CD8-positive, alpha-beta memory T cell (primary cell): ENCODE measurements around the gene MC5R. TPM values are rescaled to one million over a fixed set of nuclear protein-coding genes. Genes with fewer than 3 reads are reported as not detected.
A peak's percentile ranks its signal among the peaks of the same experiment; 100 is the strongest.

Source experiments
- CTCF ChIA-PET: fragments of 350-600 bp; sonication (Branson Sonifier 250); formaldehyde crosslinking; loops from one replicate; lab custom pipeline; 2021; ENCODE audit warnings: antibody characterized with exemption; lab: Charles Lee
- POLR2A ChIA-PET: fragments of 350-600 bp; sonication (Branson Sonifier 250); formaldehyde crosslinking; loops from one replicate; lab custom pipeline; 2021; ENCODE audit warnings: antibody characterized with exemption; lab: Charles Lee
- DNase-seq, 5 donors: peaks; one replicate each; pipeline versions ENCODE4 v3.0.0 to v3.0.0-alpha.2; 2020 to 2022; ENCODE audit warnings: mixed read lengths in 1 of 5
- H3K27ac ChIP-seq: one replicate; pipeline ENCODE4 v1.7.0; 2013; ENCODE audit warnings: low read depth, mild to moderate bottlenecking, low read length, moderate library complexity
- H3K27me3 ChIP-seq: 2 replicates; pipeline ENCODE4 v1.7.0; 2013; ENCODE audit warnings: low read length, mild to moderate bottlenecking; ENCODE audit not compliant: insufficient read depth, poor library complexity, severe bottlenecking
- H3K36me3 ChIP-seq: 2 replicates; pipeline ENCODE4 v1.7.0; 2013; ENCODE audit warnings: mild to moderate bottlenecking, low read length, moderate library complexity; ENCODE audit not compliant: insufficient read depth
- H3K4me1 ChIP-seq: 2 replicates; pipeline ENCODE4 v1.7.0; 2013; ENCODE audit warnings: mild to moderate bottlenecking, low read length, moderate library complexity; ENCODE audit not compliant: insufficient read depth
- H3K4me3 ChIP-seq: 2 replicates; pipeline ENCODE4 v1.7.0; 2013; ENCODE audit warnings: mild to moderate bottlenecking, low read length
- H3K9me3 ChIP-seq: 2 replicates; pipeline ENCODE4 v1.7.0; 2013; ENCODE audit warnings: mild to moderate bottlenecking, low read length
- H3K27ac Mint-ChIP-seq, 8 donors: one replicate each; pipeline ENCODE4 v1.8.0; 2020 to 2021; ENCODE audit warnings: mixed read lengths in 8 of 8, mild to moderate bottlenecking in 6 of 8, inconsistent platforms in 3 of 8, moderate library complexity in 3 of 8
- H3K27me3 Mint-ChIP-seq, 2 donors: one replicate each; pipeline ENCODE4 v1.8.0; 2020 to 2021; ENCODE audit warnings: mixed read lengths in 2 of 2, mild to moderate bottlenecking in 1 of 2, moderate library complexity in 1 of 2
- H3K36me3 Mint-ChIP-seq, 3 donors: one replicate each; pipeline ENCODE4 v1.8.0; 2020 to 2021; ENCODE audit warnings: mixed read lengths in 3 of 3, inconsistent platforms in 1 of 3, mild to moderate bottlenecking in 1 of 3
- H3K4me1 Mint-ChIP-seq, 3 donors: one replicate each; pipeline ENCODE4 v1.8.0; 2020 to 2021; ENCODE audit warnings: mixed read lengths in 3 of 3, inconsistent platforms in 1 of 3, mild to moderate bottlenecking in 1 of 3
- H3K4me3 Mint-ChIP-seq, 7 donors: one replicate each; pipeline ENCODE4 v1.8.0; 2020 to 2021; ENCODE audit warnings: mixed read lengths in 7 of 7, mild to moderate bottlenecking in 6 of 7, moderate library complexity in 4 of 7, inconsistent platforms in 2 of 7
- H3K9me3 Mint-ChIP-seq, 5 donors: one replicate each; pipeline ENCODE4 v1.8.0; 2020 to 2022; ENCODE audit warnings: mixed read lengths in 5 of 5, mild to moderate bottlenecking in 3 of 5, moderate library complexity in 2 of 5, inconsistent platforms in 1 of 5
- polyA plus RNA-seq: library from polyadenylated mRNA; unstranded; fragments of 300-500 nt; fragmentation: Illumina TruSeq; gene quantifications from one replicate; pipeline ENCODE4 v1.2.3, GENCODE V29; 2021
- total RNA-seq, 2 experiments: library from RNA; stranded (reverse); gene quantifications; one replicate each; pipeline ENCODE4 v1.2.3, GENCODE V29; 2021

MC5R gene
- not detected for total RNA-seq
- not detected for polyA plus RNA-seq

GRCh38 chr18:13823707-13824395 lies at the start of gene MC5R:
Gene MC5R, plus strand, starts transcription at chr18:13824149. Its CDS starts 1,617 bp downstream, at chr18:13825766.
- H3K27me3 Mint-ChIP-seq: peaks cover 23 to 42% of the 10 kb centered on the region in 2 donors
- no peaks in the 10 kb centered on the region for H3K9me3 ChIP-seq
- H3K4me1 ChIP-seq: peaks cover 4% of the 10 kb centered on the region
- no peaks in the 10 kb centered on the region for H3K36me3 ChIP-seq
- DNase-seq: peak; percentile 54 to 74 (median 62)
- H3K27ac Mint-ChIP-seq: peak within 1 kb of the TSS in 1 of 8 donors; percentile 3
- H3K27me3 ChIP-seq: peaks cover 5% of the 10 kb centered on the region
- ChIA-PET POLR2A (no interaction called here), CTCF (interaction anchor here (0.7 to 2.2 kb wide), 8 partner anchors 9 to 573 kb away, joined by 3 to 28 read pairs (median 4); no protein-coding TSS in a partner anchor)
- H3K4me3 ChIP-seq: no peak within 1 kb of the TSS
- no peak within 1 kb of the TSS for H3K27ac ChIP-seq
- H3K4me3 Mint-ChIP-seq: peak within 1 kb of the TSS in 6 of 7 donors; percentile 32 to 70 (median 58)
- peaks cover 0 to 6% (median 2%) of the 10 kb centered on the region in 3 donors for H3K4me1 Mint-ChIP-seq
- H3K36me3 Mint-ChIP-seq: no peaks in the 10 kb centered on the region
- no peaks in the 10 kb centered on the region for H3K9me3 Mint-ChIP-seq

DNA sequence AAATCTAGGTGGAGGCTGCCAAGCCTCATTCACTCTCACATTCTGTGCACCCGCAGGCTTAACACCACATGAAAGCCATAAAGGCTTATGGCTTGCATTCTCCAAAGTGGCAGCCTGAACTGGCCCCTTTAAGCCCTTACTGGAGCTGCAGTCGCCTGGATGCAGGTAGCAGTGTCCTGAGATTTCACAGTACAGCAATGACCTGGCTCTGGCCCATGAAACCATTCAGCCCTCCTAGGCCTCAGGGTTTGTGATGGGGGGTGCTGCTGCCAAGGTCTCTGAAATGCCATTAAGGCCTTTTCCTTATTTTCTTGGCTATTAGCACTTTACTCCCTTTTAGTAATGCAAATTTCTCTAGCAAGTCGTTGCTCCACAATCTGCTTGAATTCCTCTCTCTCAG lies 48.9 kb upstream of the MC5R start:
- no peaks in the 10 kb centered on the region for H3K9me3 ChIP-seq
- CTCF ChIA-PET: no interaction called here
- DNase-seq: no peak
- H3K4me1 ChIP-seq: no peaks in the 10 kb centered on the region
- no peak overlapping the region for H3K4me3 ChIP-seq
- Mint-ChIP-seq H3K4me1 (no peaks in the 10 kb centered on the region), H3K9me3 (peaks cover 12 to 21% (median 16%) of the 10 kb centered on the region in 5 donors), H3K27ac (no peak overlapping the region), H3K27me3 (peaks cover 3 to 17% of the 10 kb centered on the region in 2 donors), H3K4me3 (no peak overlapping the region), H3K36me3 (peaks cover 0 to 8% (median 2%) of the 10 kb centered on the region in 3 donors)
- no peak overlapping the region for H3K27ac ChIP-seq
- no peaks in the 10 kb centered on the region for H3K36me3 ChIP-seq
- H3K27me3 ChIP-seq: no peaks in the 10 kb centered on the region
- POLR2A ChIA-PET: no interaction called here

- POLR2A ChIA-PET: no interaction called here
Measured at GRCh38 chr18:13791181-13791580, 32.8 kb upstream of the MC5R start.

DNA sequence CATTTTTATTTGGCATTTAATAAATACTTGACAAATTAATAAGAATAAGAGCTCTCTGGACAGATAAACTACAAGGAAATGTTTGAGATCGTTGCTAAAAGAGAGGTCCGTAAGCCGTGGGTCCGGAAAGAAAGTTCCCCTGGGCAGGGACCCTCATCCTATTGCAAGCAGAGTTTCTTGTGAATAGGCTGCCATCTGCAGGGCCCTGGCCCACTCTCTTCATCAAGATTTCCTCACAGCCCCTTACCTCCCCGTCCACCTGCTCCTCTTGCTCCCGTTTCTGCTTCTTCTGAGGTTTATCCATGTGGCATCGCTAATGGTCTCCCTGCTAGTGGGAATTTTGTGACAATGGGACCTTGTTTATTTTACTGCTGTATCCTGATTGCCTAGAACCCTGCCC lies 30.1 kb upstream of the MC5R start:
- Histone ChIP-seq H3K4me3 (no peak overlapping the region), H3K9me3 (no peaks in the 10 kb centered on the region), H3K36me3 (no peaks in the 10 kb centered on the region), H3K27me3 (peaks cover 8% of the 10 kb centered on the region), H3K4me1 (no peaks in the 10 kb centered on the region), H3K27ac (no peak overlapping the region)
- no peak for DNase-seq
- Mint-ChIP-seq H3K36me3 (no peaks in the 10 kb centered on the region), H3K4me1 (no peaks in the 10 kb centered on the region), H3K4me3 (no peak overlapping the region), H3K27me3 (peaks cover 19 to 42% of the 10 kb centered on the region in 2 donors), H3K27ac (no peak overlapping the region), H3K9me3 (peaks cover 0 to 4% (median 0%) of the 10 kb centered on the region in 5 donors)
- POLR2A ChIA-PET: no interaction called here
- CTCF ChIA-PET: no interaction called here

More at GRCh38 chr18:13791181-13791580, 32.8 kb upstream of the MC5R start:
- no peak overlapping the region for H3K27ac ChIP-seq
- H3K9me3 ChIP-seq: no peaks in the 10 kb centered on the region
- H3K4me1 ChIP-seq: no peaks in the 10 kb centered on the region
- no peak overlapping the region for H3K4me3 ChIP-seq
- Mint-ChIP-seq H3K27ac (no peak overlapping the region), H3K4me1 (no peaks in the 10 kb centered on the region), H3K4me3 (no peak overlapping the region), H3K27me3 (peaks cover 10 to 17% of the 10 kb centered on the region in 2 donors), H3K36me3 (no peaks in the 10 kb centered on the region), H3K9me3 (peaks cover 0 to 8% (median 6%) of the 10 kb centered on the region in 5 donors)
- H3K27me3 ChIP-seq: peaks cover 3% of the 10 kb centered on the region
- DNase-seq: no peak
- H3K36me3 ChIP-seq: no peaks in the 10 kb centered on the region
- CTCF ChIA-PET: no interaction called here

DNA sequence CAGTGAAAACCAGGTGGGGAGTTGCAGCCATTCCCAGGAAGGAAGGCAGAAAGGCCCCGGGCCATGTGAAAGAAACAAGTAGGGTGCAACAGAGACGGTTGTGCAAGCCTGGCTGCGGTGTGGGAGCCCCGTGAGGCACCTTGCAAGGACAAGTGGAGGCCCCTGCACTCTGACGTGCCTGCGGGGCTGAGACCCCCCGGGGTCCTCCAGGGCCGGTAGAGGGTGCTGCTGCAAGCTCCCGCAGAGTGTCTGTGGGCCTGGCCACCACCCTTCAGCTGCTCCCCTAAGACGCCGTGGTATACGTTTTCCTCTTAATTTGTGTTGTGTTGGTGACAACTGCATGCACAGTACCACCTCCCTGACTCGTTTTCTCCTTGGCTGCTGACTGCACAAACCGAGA lies 27.4 kb upstream of the MC5R start:
- ChIA-PET CTCF (no interaction called here), POLR2A (no interaction called here)
- Histone ChIP-seq H3K9me3 (no peaks in the 10 kb centered on the region), H3K27me3 (peaks cover 5% of the 10 kb centered on the region), H3K4me3 (no peak overlapping the region), H3K36me3 (no peaks in the 10 kb centered on the region), H3K27ac (no peak overlapping the region), H3K4me1 (no peaks in the 10 kb centered on the region)
- DNase-seq: no peak
- Mint-ChIP-seq H3K27me3 (peaks cover 30 to 57% of the 10 kb centered on the region in 2 donors), H3K4me3 (no peak overlapping the region), H3K9me3 (peaks cover 0 to 5% (median 0%) of the 10 kb centered on the region in 5 donors), H3K27ac (no peak overlapping the region), H3K36me3 (peaks cover 0 to 2% (median 0%) of the 10 kb centered on the region in 3 donors), H3K4me1 (peaks cover 3 to 8% (median 5%) of the 10 kb centered on the region in 3 donors)

GRCh38 chr18:13797157-13797611 lies 26.8 kb upstream of the MC5R start:
- Mint-ChIP-seq H3K4me3 (no peak overlapping the region), H3K9me3 (peaks cover 0 to 5% (median 0%) of the 10 kb centered on the region in 5 donors), H3K4me1 (peaks cover 3 to 8% (median 5%) of the 10 kb centered on the region in 3 donors), H3K36me3 (peaks cover 0 to 2% (median 0%) of the 10 kb centered on the region in 3 donors), H3K27me3 (peaks cover 33 to 60% of the 10 kb centered on the region in 2 donors), H3K27ac (peak overlapping the region in 1 of 8 donors; percentile 28)
- Histone ChIP-seq H3K9me3 (no peaks in the 10 kb centered on the region), H3K36me3 (no peaks in the 10 kb centered on the region), H3K27ac (no peak overlapping the region), H3K4me1 (no peaks in the 10 kb centered on the region), H3K4me3 (no peak overlapping the region), H3K27me3 (peaks cover 5% of the 10 kb centered on the region)
- POLR2A ChIA-PET: no interaction called here
- CTCF ChIA-PET: no interaction called here
- no peak for DNase-seq

- no peak overlapping the region for H3K4me3 ChIP-seq
- DNase-seq: no peak
- Mint-ChIP-seq H3K27ac (no peak overlapping the region), H3K4me1 (peaks cover 3 to 8% (median 5%) of the 10 kb centered on the region in 3 donors), H3K27me3 (peaks cover 44 to 74% of the 10 kb centered on the region in 2 donors), H3K9me3 (peaks cover 0 to 3% (median 0%) of the 10 kb centered on the region in 5 donors), H3K36me3 (peaks cover 0 to 4% (median 2%) of the 10 kb centered on the region in 3 donors), H3K4me3 (no peak overlapping the region)
- no peaks in the 10 kb centered on the region for H3K36me3 ChIP-seq
- ChIA-PET CTCF (no interaction called here), POLR2A (no interaction called here)
- H3K9me3 ChIP-seq: no peaks in the 10 kb centered on the region
- no peak overlapping the region for H3K27ac ChIP-seq
- H3K4me1 ChIP-seq: no peaks in the 10 kb centered on the region
- H3K27me3 ChIP-seq: peaks cover 8% of the 10 kb centered on the region
Measured at GRCh38 chr18:13799396-13799795, 24.6 kb upstream of the MC5R start.
